Duodenal mucosa (tissue), 2 donors: ENCODE measurements around the gene FSTL5.

Source experiments
- H3K27ac ChIP-seq: one replicate; pipeline ENCODE4 v1.7.0; 2013; ENCODE audit warnings: low read depth, low read length
- H3K27me3 ChIP-seq, 2 donors: one replicate each; pipeline ENCODE4 v1.7.0; 2013; ENCODE audit warnings: low read length in 2 of 2, control low read depth in 1 of 2; ENCODE audit not compliant: insufficient read depth in 2 of 2, control insufficient read depth in 1 of 2
- H3K36me3 ChIP-seq, 2 donors: one replicate each; pipeline ENCODE4 v1.7.0; 2013; ENCODE audit warnings: low read length in 2 of 2, control low read depth in 1 of 2; ENCODE audit not compliant: insufficient read depth in 2 of 2, control insufficient read depth in 1 of 2
- H3K4me1 ChIP-seq, 2 donors: one replicate each; pipeline ENCODE4 v1.7.0; 2013; ENCODE audit warnings: low read length in 2 of 2, control low read depth in 1 of 2; ENCODE audit not compliant: insufficient read depth in 2 of 2, control insufficient read depth in 1 of 2
- H3K4me3 ChIP-seq, 2 donors: one replicate each; pipeline ENCODE4 v1.7.0; 2013; ENCODE audit warnings: low read length in 2 of 2, low read depth in 1 of 2
- H3K9ac ChIP-seq, 2 donors: one replicate each; pipeline ENCODE4 v1.7.0; 2013; ENCODE audit warnings: low read length in 2 of 2, low read depth in 1 of 2
- H3K9me3 ChIP-seq, 2 donors: one replicate each; pipeline ENCODE4 v1.7.0; 2013; ENCODE audit warnings: low read length in 2 of 2, control low read depth in 1 of 2; ENCODE audit not compliant: control insufficient read depth in 1 of 2

The FSTL5 gene

GRCh38 chr4:162016991-162017390, 146.8 kb downstream of the FSTL5 start:
- Histone ChIP-seq H3K9ac (no peak overlapping the region), H3K36me3 (no peaks in the 10 kb centered on the region), H3K4me1 (no peaks in the 10 kb centered on the region), H3K9me3 (no peaks in the 10 kb centered on the region), H3K4me3 (no peak overlapping the region), H3K27me3 (no peaks in the 10 kb centered on the region), H3K27ac (no peak overlapping the region)

- no peaks in the 10 kb centered on the region for H3K4me1 ChIP-seq
Observed at GRCh38 chr4:162016219-162016618, 147.6 kb downstream of the FSTL5 start.

GRCh38 chr4:162015090-162015489, 148.7 kb downstream of the FSTL5 start:
- Histone ChIP-seq H3K27ac (no peak overlapping the region), H3K4me3 (no peak overlapping the region), H3K27me3 (no peaks in the 10 kb centered on the region), H3K9me3 (no peaks in the 10 kb centered on the region), H3K4me1 (no peaks in the 10 kb centered on the region), H3K36me3 (no peaks in the 10 kb centered on the region), H3K9ac (no peak overlapping the region)

More at GRCh38 chr4:162016219-162016618, 147.6 kb downstream of the FSTL5 start:
- Histone ChIP-seq H3K9me3 (no peaks in the 10 kb centered on the region), H3K4me3 (no peak overlapping the region), H3K27me3 (no peaks in the 10 kb centered on the region), H3K36me3 (no peaks in the 10 kb centered on the region), H3K27ac (no peak overlapping the region), H3K9ac (no peak overlapping the region)

- no peaks in the 10 kb centered on the region for H3K27me3 ChIP-seq
- H3K27ac ChIP-seq = no peak overlapping the region
- H3K36me3 ChIP-seq = no peaks in the 10 kb centered on the region
- no peaks in the 10 kb centered on the region for H3K9me3 ChIP-seq
- H3K9ac ChIP-seq = no peak overlapping the region
- H3K4me3 ChIP-seq = no peak overlapping the region
- no peaks in the 10 kb centered on the region for H3K4me1 ChIP-seq
Observed at GRCh38 chr4:162011089-162011488, 152.7 kb downstream of the FSTL5 start.

- Histone ChIP-seq H3K27ac (no peak overlapping the region), H3K4me1 (no peaks in the 10 kb centered on the region), H3K9ac (no peak overlapping the region), H3K9me3 (no peaks in the 10 kb centered on the region), H3K4me3 (no peak overlapping the region), H3K36me3 (no peaks in the 10 kb centered on the region), H3K27me3 (no peaks in the 10 kb centered on the region)
Observed at GRCh38 chr4:162010362-162010761, 153.4 kb downstream of the FSTL5 start.

- H3K27me3 ChIP-seq = no peaks in the 10 kb centered on the region
- H3K4me1 ChIP-seq = no peaks in the 10 kb centered on the region
- H3K36me3 ChIP-seq = no peaks in the 10 kb centered on the region
- H3K27ac ChIP-seq = no peak overlapping the region
- no peaks in the 10 kb centered on the region for H3K9me3 ChIP-seq
- no peak overlapping the region for H3K9ac ChIP-seq
- no peak overlapping the region for H3K4me3 ChIP-seq
Observed at GRCh38 chr4:161992317-161992716, 171.5 kb downstream of the FSTL5 start.

- H3K9ac ChIP-seq = no peak overlapping the region
- H3K4me3 ChIP-seq = no peak overlapping the region
- H3K27ac ChIP-seq = no peak overlapping the region
- H3K4me1 ChIP-seq = no peaks in the 10 kb centered on the region
- H3K36me3 ChIP-seq = no peaks in the 10 kb centered on the region
- no peaks in the 10 kb centered on the region for H3K9me3 ChIP-seq
- H3K27me3 ChIP-seq = no peaks in the 10 kb centered on the region
Observed at GRCh38 chr4:161991811-161992210, 172.0 kb downstream of the FSTL5 start.

GRCh38 chr4:161990721-161991120, 173.1 kb downstream of the FSTL5 start:
- Histone ChIP-seq H3K27me3 (no peaks in the 10 kb centered on the region), H3K36me3 (no peaks in the 10 kb centered on the region), H3K27ac (no peak overlapping the region), H3K4me1 (no peaks in the 10 kb centered on the region), H3K9ac (no peak overlapping the region), H3K9me3 (no peaks in the 10 kb centered on the region), H3K4me3 (no peak overlapping the region)

GRCh38 chr4:161988946-161989345, 174.9 kb downstream of the FSTL5 start:
- Histone ChIP-seq H3K9ac (no peak overlapping the region), H3K4me1 (no peaks in the 10 kb centered on the region), H3K9me3 (no peaks in the 10 kb centered on the region), H3K27ac (no peak overlapping the region), H3K4me3 (no peak overlapping the region), H3K27me3 (no peaks in the 10 kb centered on the region), H3K36me3 (no peaks in the 10 kb centered on the region)

- Histone ChIP-seq H3K9ac (no peak overlapping the region), H3K9me3 (no peaks in the 10 kb centered on the region), H3K27ac (no peak overlapping the region), H3K4me1 (no peaks in the 10 kb centered on the region), H3K27me3 (no peaks in the 10 kb centered on the region), H3K36me3 (no peaks in the 10 kb centered on the region), H3K4me3 (no peak overlapping the region)
Observed at GRCh38 chr4:161987611-161988010, 176.2 kb downstream of the FSTL5 start.

- no peaks in the 10 kb centered on the region for H3K9me3 ChIP-seq
- no peak overlapping the region for H3K4me3 ChIP-seq
- no peak overlapping the region for H3K9ac ChIP-seq
- no peaks in the 10 kb centered on the region for H3K36me3 ChIP-seq
- H3K27ac ChIP-seq = no peak overlapping the region
- H3K4me1 ChIP-seq = no peaks in the 10 kb centered on the region
- H3K27me3 ChIP-seq = no peaks in the 10 kb centered on the region
Observed at GRCh38 chr4:161952382-161952781, 211.4 kb downstream of the FSTL5 start.
